HCT116 (cell line): ENCODE measurements around the gene LEPR. TPM values are rescaled to one million over a fixed set of nuclear protein-coding genes. Genes with fewer than 3 reads are reported as not detected.

Experiments used
- ATAC-seq: fragments of 200-7000 bp; cut with Tn5 transposase; 2 replicates; pipeline ENCODE4 v1.9.1; 2020; ENCODE audit warnings: mild to moderate bottlenecking, moderate library complexity
- BruUV-seq: library from RNA; stranded (reverse); fragments of 400-500 nt; replicated peaks from 2 replicates; lab custom pipeline; 2021; lab: Mats Ljungman, UMichigan
- CTCF ChIA-PET: fragments of 300-600 bp; sonication (Branson Sonifier 250); formaldehyde crosslinking; loops from one replicate; lab custom pipeline; 2021; ENCODE audit warnings: antibody characterized with exemption; lab: Charles Lee
- POLR2A ChIA-PET: fragments of 300-600, 350-600 bp; sonication (Branson Sonifier 250); formaldehyde crosslinking; loops from one replicate; lab custom pipeline; 2021; ENCODE audit warnings: antibody characterized with exemption; lab: Charles Lee
- RAD21 ChIA-PET, 2 experiments: fragments of 300-600 bp; sonication (Branson Sonifier 250); formaldehyde crosslinking; loops; one replicate each; lab custom pipeline; 2023; ENCODE audit warnings: low total read pairs in 2 of 2; ENCODE audit not compliant: uncharacterized antibody in 2 of 2, unreplicated experiment in 2 of 2, low non-redundant PET in 1 of 2; lab: Charles Lee
- DNase-seq: peaks from one replicate; pipeline ENCODE4 v3.0.0-alpha.2; 2010; ENCODE audit warnings: low read depth, low spot score
- H2AFZ ChIP-seq: fragments of 200-600 bp; shearing (Covaris generic), sonication (generic); 2 replicates; pipeline ENCODE4 v1.6.1; 2017; ENCODE audit warnings: low read depth, mixed run types, mixed read lengths, antibody characterized with exemption, low read length; ENCODE audit not compliant: poor library complexity, severe bottlenecking
- H3K27ac ChIP-seq: 2 replicates; pipeline ENCODE4 v1.5.1; 2012; ENCODE audit warnings: low read depth, low read length
- H3K27me3 ChIP-seq: fragments of 200-600 bp; sonication (generic); 2 replicates; pipeline ENCODE4 v1.6.1; 2016; ENCODE audit warnings: mixed run types, low read length, mixed read lengths; ENCODE audit not compliant: insufficient read depth
- H3K36me3 ChIP-seq, 2 experiments: fragments of 200-500 bp in 1 of 2; fragments of 200-600 bp in 1 of 2; sonication (Bioruptor generic) in 1 of 2; sonication (generic) in 1 of 2; 2 replicates each; pipeline versions ENCODE4 v1.5.1 to v1.6.1; 2014 to 2016; ENCODE audit warnings: low read length in 2 of 2, inconsistent platforms in 1 of 2, mixed read lengths in 1 of 2, mixed run types in 1 of 2; ENCODE audit not compliant: insufficient read depth in 2 of 2, control insufficient read depth in 1 of 2
- H3K4me1 ChIP-seq, 2 experiments: fragments of 200-600 bp in 1 of 2; sonication (generic) in 1 of 2; 2 replicates each; pipeline versions ENCODE4 v1.5.1 to v1.6.1; 2012 to 2017; ENCODE audit warnings: low read length in 2 of 2, inconsistent platforms in 1 of 2, mild to moderate bottlenecking in 1 of 2, mixed read lengths in 1 of 2, mixed run types in 1 of 2, moderate library complexity in 1 of 2; ENCODE audit not compliant: insufficient read depth in 2 of 2, control insufficient read depth in 1 of 2
- H3K4me2 ChIP-seq: fragments of 200-600 bp; sonication (generic); 2 replicates; pipeline ENCODE4 v1.6.1; 2017; ENCODE audit warnings: mixed run types, low read length, mixed read lengths
- H3K4me3 ChIP-seq, 2 experiments: fragments of 200-600 bp in 1 of 2; sonication (generic) in 1 of 2; replicated peaks in 1 of 2; 2 replicates each; pipeline ENCODE4 v1.5.1; 2011 to 2016; ENCODE audit warnings: low read length in 2 of 2, control low read depth in 1 of 2, low read depth in 1 of 2, mild to moderate bottlenecking in 1 of 2, mixed read lengths in 1 of 2, mixed run types in 1 of 2
- H3K79me2 ChIP-seq: fragments of 200-600 bp; sonication (generic); 2 replicates; pipeline ENCODE4 v1.6.1; 2017; ENCODE audit warnings: mild to moderate bottlenecking, mixed run types, low read length, moderate library complexity, mixed read lengths; ENCODE audit not compliant: insufficient read depth
- H3K9ac ChIP-seq: fragments of 200-600 bp; sonication (generic); 2 replicates; pipeline ENCODE4 v1.6.1; 2016; ENCODE audit warnings: low read length, mixed read lengths
- H3K9me2 ChIP-seq: fragments of 200-600 bp; sonication (generic), shearing (Covaris generic); 2 replicates; pipeline ENCODE4 v1.6.1; 2017; ENCODE audit warnings: mixed run types, mild to moderate bottlenecking, moderate library complexity; ENCODE audit not compliant: insufficient read depth
- H3K9me3 ChIP-seq, 2 experiments: fragments of 200-500 bp in 1 of 2; fragments of 200-600 bp in 1 of 2; sonication (Bioruptor generic) in 1 of 2; sonication (generic) in 1 of 2; 2 replicates each; pipeline ENCODE4 v1.6.1; 2014 to 2017; ENCODE audit warnings: low read length in 2 of 2, mixed read lengths in 2 of 2, inconsistent platforms in 1 of 2, low read depth in 1 of 2, mild to moderate bottlenecking in 1 of 2, mixed run types in 1 of 2, moderate library complexity in 1 of 2; ENCODE audit not compliant: control insufficient read depth in 1 of 2, insufficient read depth in 1 of 2
- H4K20me1 ChIP-seq: fragments of 200-600 bp; sonication (generic), shearing (Covaris generic); 2 replicates; pipeline ENCODE4 v1.6.1; 2017; ENCODE audit warnings: mixed run types, mild to moderate bottlenecking, moderate library complexity; ENCODE audit not compliant: insufficient read depth
- CBX3 ChIP-seq: IDR thresholded peaks from 2 replicates; pipeline ENCODE4 v1.6.1; 2012; ENCODE audit warnings: low read depth
- CEBPB ChIP-seq: IDR thresholded peaks from 2 replicates; pipeline ENCODE4 v1.6.1; 2012; ENCODE audit warnings: low read depth
- EGR1 ChIP-seq: IDR thresholded peaks from 2 replicates; pipeline ENCODE4 v1.6.1; 2012; ENCODE audit warnings: low read depth
- ELF1 ChIP-seq: IDR thresholded peaks from 2 replicates; pipeline ENCODE4 v1.6.1; 2012; ENCODE audit warnings: low read depth, borderline replicate concordance
- EZH2 ChIP-seq: fragments of 200-600 bp; sonication (generic); IDR thresholded peaks from 2 replicates; pipeline ENCODE4 v1.6.1; 2017; ENCODE audit warnings: antibody characterized with exemption, mixed run types
- EZH2phosphoT487 ChIP-seq: fragments of 200-600 bp; IDR thresholded peaks from 2 replicates; pipeline ENCODE4 v1.6.1; 2018; ENCODE audit warnings: antibody characterized with exemption, borderline replicate concordance
- FOSL1 ChIP-seq: IDR thresholded peaks from 2 replicates; pipeline ENCODE4 v1.6.1; 2012; ENCODE audit warnings: low read depth
- JUND ChIP-seq: IDR thresholded peaks from 2 replicates; pipeline ENCODE4 v1.6.1; 2012
- POLR2A ChIP-seq: IDR thresholded peaks from 2 replicates; pipeline ENCODE4 v1.7.0; 2011; ENCODE audit warnings: borderline replicate concordance; ENCODE audit not compliant: insufficient read depth, insufficient read length; ENCODE audit errors: extremely low read depth
- RAD21 ChIP-seq: IDR thresholded peaks from 2 replicates; pipeline ENCODE4 v1.6.1; 2012; ENCODE audit warnings: low read depth, mild to moderate bottlenecking
- SP1 ChIP-seq: IDR thresholded peaks from 2 replicates; pipeline ENCODE4 v1.6.1; 2012; ENCODE audit warnings: low read depth
- SRF ChIP-seq: IDR thresholded peaks from 2 replicates; pipeline ENCODE4 v1.6.1; 2012; ENCODE audit warnings: low read depth
- TCF7L2 ChIP-seq: IDR thresholded peaks from 2 replicates; pipeline ENCODE4 v1.7.0; 2011; ENCODE audit warnings: borderline replicate concordance, inconsistent platforms; ENCODE audit not compliant: insufficient read depth, insufficient read length; ENCODE audit errors: extremely low read depth
- YY1 ChIP-seq: IDR thresholded peaks from 2 replicates; pipeline ENCODE4 v1.6.1; 2011; ENCODE audit warnings: low read length, low read depth, moderate library complexity, mild to moderate bottlenecking; ENCODE audit not compliant: insufficient replicate concordance; ENCODE audit errors: extremely low read depth
- ZFX ChIP-seq: fragments of 450-650 bp; IDR thresholded peaks from 2 replicates; pipeline ENCODE4 v1.6.1; 2017
- ZNF274 ChIP-seq: fragments of 200-500 bp; sonication (Bioruptor generic); IDR thresholded peaks from 2 replicates; pipeline ENCODE4 v1.6.1; 2014; ENCODE audit warnings: mild to moderate bottlenecking, low read depth, low read length, inconsistent platforms
- intact Hi-C: fragments of 100-400 bp; cut with micrococcal nuclease; formaldehyde crosslinking; loops from 2 replicates; pipeline ENCODE4 v1.10.0; 2022
- total RNA-seq: library from RNA; stranded (reverse); gene quantifications from one replicate; pipeline ENCODE4 v1.2.1, GENCODE V29; 2021; ENCODE audit not compliant: unreplicated experiment
- TF ChIP-seq, protein P1 (sequence below): IDR thresholded peaks from 2 replicates; pipeline ENCODE4 v1.6.1; 2012
- TF ChIP-seq, protein P2 (sequence below), 3 experiments: fragments of 200-600 bp in 1 of 3; sonication (generic) in 1 of 3; IDR thresholded peaks in 2 of 3; conservative IDR thresholded peaks in 1 of 3; 2 replicates each; pipeline ENCODE4 v1.5.1; 2012 to 2017; ENCODE audit warnings: low read depth in 2 of 3, low read length in 2 of 3, antibody characterized with exemption in 1 of 3, borderline replicate concordance in 1 of 3, control low read depth in 1 of 3, mild to moderate bottlenecking in 1 of 3, mixed read lengths in 1 of 3, mixed run types in 1 of 3, moderate library complexity in 1 of 3; ENCODE audit not compliant: insufficient read depth in 1 of 3
- TF ChIP-seq, protein P3 (sequence below): IDR thresholded peaks from 2 replicates; pipeline ENCODE4 v1.6.1; 2011; ENCODE audit warnings: mild to moderate bottlenecking, low read length, moderate library complexity; ENCODE audit not compliant: insufficient replicate concordance; ENCODE audit errors: extremely low read depth

The LEPR gene
- total RNA-seq, 1 experiment from 2014 or later, result 6.0 TPM

DNA sequence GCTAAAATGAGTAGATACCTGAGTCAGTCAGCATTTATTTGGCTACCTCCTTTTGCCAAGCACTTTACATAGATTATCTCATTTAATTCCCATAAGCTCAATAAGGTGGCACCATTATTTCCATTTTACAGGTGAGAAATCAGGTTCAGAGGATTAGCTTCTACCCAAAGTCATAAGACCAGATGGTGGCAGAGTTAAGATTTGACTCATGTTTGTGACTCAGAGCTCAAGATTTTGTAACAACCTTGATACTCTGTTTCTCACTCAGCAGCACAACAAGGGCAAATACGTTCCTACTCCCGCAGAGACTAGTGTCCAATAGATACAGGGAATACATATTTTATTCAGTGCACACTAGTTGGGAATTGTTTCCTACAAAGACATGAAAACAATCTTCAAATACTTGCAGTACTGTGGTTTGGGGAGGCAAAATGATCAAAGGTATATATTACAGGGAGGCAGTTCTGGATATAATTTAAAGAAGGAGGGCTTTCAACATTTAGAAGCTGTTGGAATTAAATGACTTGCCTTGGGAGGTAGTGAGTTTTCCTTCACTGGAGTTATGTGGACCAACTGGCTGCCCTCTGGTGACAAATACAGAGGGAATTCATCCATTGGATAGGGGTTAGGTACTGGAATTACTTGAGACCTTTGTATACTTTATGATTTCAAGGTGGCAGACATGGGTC, 3.6 kb downstream of the LEPR start (continued):
- TF ChIP-seq TCF7L2 (no peak), SRF (peak; percentile 45; the same call in 1 of the 2 replicates), FOSL1 (peak; percentile 86), ZFX (no peak), EZH2 (no peak), RAD21 (no peak)
- TF ChIP-seq, all 23 proteins: peak for 10

DNA sequence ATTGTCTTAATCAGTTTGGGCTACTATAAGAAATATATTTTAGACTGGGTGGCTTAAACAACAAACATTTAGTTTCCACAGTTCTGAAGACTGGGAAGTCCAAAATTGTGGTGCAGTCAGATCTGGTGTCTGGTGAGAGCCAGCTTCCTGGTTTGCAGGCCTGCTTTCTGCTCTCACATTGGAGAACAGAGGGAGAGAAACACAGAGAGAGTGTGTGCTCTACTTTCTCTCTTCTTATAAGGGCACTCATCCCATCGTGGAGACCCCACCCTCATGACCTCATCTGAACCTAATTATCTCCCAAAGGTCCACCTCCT, 4.1 kb downstream of the LEPR start:
- Histone ChIP-seq H3K9me3 (no peaks in the 10 kb centered on the region), H3K36me3 (peaks cover 0 to 3% of the 10 kb centered on the region in 2 experiments; a peak in 1 of 4 replicates), H3K27me3 (no peaks in the 10 kb centered on the region), H3K4me2 (peak overlapping the region; percentile 87), H3K4me1 (peaks cover 27 to 62% of the 10 kb centered on the region in 2 experiments), H3K9me2 (no peaks in the 10 kb centered on the region), H3K27ac (peak overlapping the region; percentile 40; the same call in 1 of the 2 replicates), H3K9ac (peak overlapping the region; percentile 38), H4K20me1 (no peaks in the 10 kb centered on the region), H2AFZ (no peak overlapping the region), H3K4me3 (peak overlapping the region in 1 of 2 experiments; percentile 24; a peak in 2 of 4 replicates), H3K79me2 (peaks cover 44% of the 10 kb centered on the region)
- intact Hi-C loops, result loop anchor here (10.0 kb wide), 3 partner anchors 190 to 820 kb away; no protein-coding TSS in a partner anchor
- CTCF ChIA-PET, result no interaction called here
- POLR2A ChIA-PET, result interaction anchor here (0.6 kb wide), 1 partner anchor 73 kb away, joined by 3 read pairs; no protein-coding TSS in a partner anchor
- DNase-seq (no peak), ATAC-seq (no peak)
- BruUV-seq, result no TSS peak
- RAD21 ChIA-PET, result interaction anchor here in 1 of 2 experiments (1.0 kb wide), 1 partner anchor 209 kb away, joined by 3 read pairs; no protein-coding TSS in a partner anchor
- TF ChIP-seq RAD21 (no peak), EZH2 (no peak), CEBPB (no peak), CBX3 (no peak), ZNF274 (no peak), SP1 (no peak), SRF (no peak), POLR2A (no peak), YY1 (no peak), TCF7L2 (no peak), ELF1 (no peak), EGR1 (no peak), EZH2phosphoT487 (no peak), JUND (no peak)
- TF ChIP-seq, protein P1, sequence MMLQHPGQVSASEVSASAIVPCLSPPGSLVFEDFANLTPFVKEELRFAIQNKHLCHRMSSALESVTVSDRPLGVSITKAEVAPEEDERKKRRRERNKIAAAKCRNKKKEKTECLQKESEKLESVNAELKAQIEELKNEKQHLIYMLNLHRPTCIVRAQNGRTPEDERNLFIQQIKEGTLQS, result no peak
- TF ChIP-seq, protein P2, sequence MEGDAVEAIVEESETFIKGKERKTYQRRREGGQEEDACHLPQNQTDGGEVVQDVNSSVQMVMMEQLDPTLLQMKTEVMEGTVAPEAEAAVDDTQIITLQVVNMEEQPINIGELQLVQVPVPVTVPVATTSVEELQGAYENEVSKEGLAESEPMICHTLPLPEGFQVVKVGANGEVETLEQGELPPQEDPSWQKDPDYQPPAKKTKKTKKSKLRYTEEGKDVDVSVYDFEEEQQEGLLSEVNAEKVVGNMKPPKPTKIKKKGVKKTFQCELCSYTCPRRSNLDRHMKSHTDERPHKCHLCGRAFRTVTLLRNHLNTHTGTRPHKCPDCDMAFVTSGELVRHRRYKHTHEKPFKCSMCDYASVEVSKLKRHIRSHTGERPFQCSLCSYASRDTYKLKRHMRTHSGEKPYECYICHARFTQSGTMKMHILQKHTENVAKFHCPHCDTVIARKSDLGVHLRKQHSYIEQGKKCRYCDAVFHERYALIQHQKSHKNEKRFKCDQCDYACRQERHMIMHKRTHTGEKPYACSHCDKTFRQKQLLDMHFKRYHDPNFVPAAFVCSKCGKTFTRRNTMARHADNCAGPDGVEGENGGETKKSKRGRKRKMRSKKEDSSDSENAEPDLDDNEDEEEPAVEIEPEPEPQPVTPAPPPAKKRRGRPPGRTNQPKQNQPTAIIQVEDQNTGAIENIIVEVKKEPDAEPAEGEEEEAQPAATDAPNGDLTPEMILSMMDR (IDR thresholded peaks at IDR 0.05 in 2 of 3, conservative IDR thresholded peaks at IDR 0.05 in 1 of 3; ENCODE audit: borderline replicate concordance in 1 of 3, insufficient read depth in 1 of 3, low read depth in 2 of 3, low read length in 2 of 3), result no peak
- TF ChIP-seq, protein P3, sequence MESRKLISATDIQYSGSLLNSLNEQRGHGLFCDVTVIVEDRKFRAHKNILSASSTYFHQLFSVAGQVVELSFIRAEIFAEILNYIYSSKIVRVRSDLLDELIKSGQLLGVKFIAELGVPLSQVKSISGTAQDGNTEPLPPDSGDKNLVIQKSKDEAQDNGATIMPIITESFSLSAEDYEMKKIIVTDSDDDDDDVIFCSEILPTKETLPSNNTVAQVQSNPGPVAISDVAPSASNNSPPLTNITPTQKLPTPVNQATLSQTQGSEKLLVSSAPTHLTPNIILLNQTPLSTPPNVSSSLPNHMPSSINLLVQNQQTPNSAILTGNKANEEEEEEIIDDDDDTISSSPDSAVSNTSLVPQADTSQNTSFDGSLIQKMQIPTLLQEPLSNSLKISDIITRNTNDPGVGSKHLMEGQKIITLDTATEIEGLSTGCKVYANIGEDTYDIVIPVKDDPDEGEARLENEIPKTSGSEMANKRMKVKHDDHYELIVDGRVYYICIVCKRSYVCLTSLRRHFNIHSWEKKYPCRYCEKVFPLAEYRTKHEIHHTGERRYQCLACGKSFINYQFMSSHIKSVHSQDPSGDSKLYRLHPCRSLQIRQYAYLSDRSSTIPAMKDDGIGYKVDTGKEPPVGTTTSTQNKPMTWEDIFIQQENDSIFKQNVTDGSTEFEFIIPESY, result no peak
